HK-2 (cell line): ENCODE results near the gene DBX2.
"Not testable (repeated sequence)": the region's sequence is repeated elsewhere in the genome, so short reads cannot be mapped to it uniquely, and the experiment has no call there.

Experiments used
- DNase-seq: peaks from one replicate; pipeline ENCODE4 v3.0.0-alpha.2; 2018; ENCODE audit not compliant: unreplicated experiment

Gene DBX2

GRCh38 chr12:45010059-45010458, 40.8 kb downstream of the DBX2 start:
- no peak for DNase-seq

DNA sequence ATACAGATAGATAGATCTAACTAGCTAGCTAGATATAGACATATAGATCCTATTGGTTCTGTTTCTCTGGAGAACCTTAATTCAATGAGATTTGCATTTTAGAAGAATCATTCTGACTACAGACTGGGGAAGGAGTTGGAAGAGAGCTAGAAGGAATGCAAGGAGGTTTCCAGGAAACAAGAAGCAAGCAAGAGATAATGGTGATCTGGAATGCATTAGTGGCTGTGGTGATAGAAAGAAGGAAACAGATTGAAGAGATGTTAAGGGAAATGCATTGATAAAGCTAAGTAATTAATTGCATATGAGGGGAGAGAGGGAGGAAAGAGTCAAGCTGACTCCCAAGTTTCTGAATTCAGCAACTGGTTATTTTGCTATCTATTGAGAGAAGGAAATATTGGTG, 42.7 kb downstream of the DBX2 start:
- DNase-seq = no peak

GRCh38 chr12:44999355-44999754, 51.5 kb downstream of the DBX2 start:
- DNase-seq = no peak

DNA sequence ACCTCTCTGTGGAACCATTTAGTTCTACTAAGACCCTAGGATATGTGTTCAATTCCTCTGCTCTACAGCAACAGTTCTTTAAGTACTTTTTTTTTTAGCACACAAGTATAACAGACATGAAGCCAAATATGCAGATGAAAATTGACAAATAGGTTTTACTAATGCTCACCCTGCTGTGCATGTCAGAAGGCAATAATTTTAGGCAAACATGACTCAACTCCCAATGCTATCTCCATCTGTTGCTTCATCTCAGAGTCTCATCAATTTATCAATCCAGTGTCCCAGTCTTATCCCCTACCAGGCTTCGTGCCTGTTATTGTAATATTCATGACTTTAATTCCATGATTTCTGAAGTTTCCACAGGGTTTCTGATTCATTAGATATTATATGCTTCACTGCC, 57.7 kb downstream of the DBX2 start:
- no peak for DNase-seq

DNA sequence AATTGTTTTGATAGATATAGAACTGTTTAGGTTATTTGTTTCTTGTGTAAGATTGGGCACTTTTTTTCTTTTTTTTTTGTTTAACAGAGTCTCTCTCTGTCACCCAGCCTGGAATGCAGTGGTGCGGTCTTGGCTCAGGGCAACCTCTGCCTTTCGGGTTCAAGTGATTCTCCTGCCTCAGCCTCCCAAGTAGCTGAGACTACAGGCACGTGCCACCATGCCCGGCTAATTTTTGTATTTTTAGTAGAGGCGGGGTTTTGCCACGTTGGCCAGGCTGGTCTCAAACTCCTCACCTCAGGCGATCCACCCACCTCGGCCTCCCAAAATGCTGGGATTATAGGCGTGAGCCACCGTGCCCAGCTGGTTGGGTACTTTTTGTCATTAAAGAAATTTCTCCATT, 66.0 kb downstream of the DBX2 start:
- not testable (repeated sequence) for DNase-seq

DNA sequence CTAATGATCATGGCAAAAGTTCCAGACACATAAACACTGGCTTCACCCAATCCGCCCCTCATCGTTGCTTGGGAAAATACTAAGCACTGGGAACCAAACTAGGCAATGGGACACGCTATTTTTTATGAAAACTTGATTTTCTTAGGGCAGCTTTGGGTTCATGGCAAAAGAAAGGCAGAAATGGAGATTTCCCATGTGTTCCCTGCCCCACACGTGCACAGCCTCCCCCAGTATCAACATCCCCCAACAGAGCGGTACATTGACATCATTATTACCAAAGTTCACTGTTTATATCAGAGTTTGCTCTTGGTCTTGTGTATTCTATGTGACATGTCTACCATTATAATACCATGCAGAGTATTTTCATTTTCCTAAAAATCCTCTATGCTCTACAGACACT, 71.0 kb downstream of the DBX2 start:
- no peak for DNase-seq

GRCh38 chr12:44976246-44976645, 74.7 kb downstream of the DBX2 start:
- no peak for DNase-seq

- peak; percentile 8 for DNase-seq
These were observed 78.0 kb downstream of the DBX2 start for GRCh38 chr12:44972746-44973421.

DNA sequence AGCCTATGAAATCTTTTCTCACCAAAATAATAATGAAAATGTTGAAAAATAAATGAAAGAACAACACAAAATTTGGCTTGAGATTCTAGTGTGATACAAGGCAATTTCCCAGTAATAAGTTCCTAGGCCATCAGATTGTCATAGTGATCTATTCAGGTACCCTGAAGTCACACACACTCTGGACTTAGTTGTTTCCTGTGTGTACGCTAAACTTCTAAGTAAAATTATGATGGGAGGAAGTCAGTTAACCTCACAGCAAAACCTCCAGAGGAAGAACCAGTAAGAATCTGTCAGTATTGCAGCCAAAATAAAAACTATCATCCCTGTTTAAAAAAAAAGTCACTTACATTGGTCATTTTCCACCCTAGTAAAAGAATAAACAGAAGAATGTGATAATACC, 81.9 kb downstream of the DBX2 start:
- DNase-seq = no peak
